NCI-H69 (cell line): Measurements from ENCODE around the gene C1orf53.
"Not testable (repeated sequence)": the region's sequence is repeated elsewhere in the genome, so short reads cannot be mapped to it uniquely, and the experiment has no call there.

Experiments
- DNase-seq: peaks from one replicate; lab custom pipeline; 2025; lab: John Stamatoyannopoulos, UW

C1orf53 gene

DNA sequence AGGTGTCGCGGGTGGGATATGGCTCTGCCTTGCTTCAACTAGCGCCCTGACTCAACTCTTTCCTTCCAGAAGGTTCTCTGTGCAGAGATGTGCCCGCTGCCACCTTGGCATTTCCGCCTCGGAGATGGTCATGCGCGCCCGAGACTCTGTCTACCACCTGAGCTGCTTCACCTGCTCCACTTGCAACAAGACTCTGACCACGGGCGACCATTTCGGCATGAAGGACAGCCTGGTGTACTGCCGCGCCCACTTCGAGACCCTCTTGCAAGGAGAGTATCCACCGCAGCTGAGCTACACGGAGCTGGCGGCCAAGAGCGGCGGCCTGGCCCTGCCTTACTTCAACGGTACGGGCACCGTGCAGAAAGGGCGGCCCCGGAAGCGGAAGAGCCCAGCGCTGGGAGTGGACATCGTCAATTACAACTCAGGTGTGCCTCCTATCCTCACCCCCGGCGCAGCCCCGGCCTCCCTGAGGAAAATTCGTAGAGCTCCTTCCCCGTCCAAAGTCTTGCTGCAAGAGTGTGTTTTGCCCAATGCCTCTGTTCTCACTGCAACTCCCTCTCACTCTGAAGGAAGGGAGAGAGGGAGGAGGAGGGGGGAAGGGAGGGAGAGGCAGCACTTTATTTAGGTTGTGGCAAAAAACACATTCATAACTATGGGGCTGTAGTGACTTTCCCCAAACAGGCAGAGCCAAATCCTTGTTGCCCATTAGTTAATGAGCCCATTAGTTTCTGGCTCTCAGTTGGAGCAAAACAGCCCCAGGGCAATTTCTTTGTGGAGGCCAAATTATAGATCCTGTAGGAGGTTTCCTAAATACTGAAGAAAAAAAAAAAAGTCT lies 19.0 kb downstream of the C1orf53 start:
- DNase-seq: peak; percentile 94

DNA sequence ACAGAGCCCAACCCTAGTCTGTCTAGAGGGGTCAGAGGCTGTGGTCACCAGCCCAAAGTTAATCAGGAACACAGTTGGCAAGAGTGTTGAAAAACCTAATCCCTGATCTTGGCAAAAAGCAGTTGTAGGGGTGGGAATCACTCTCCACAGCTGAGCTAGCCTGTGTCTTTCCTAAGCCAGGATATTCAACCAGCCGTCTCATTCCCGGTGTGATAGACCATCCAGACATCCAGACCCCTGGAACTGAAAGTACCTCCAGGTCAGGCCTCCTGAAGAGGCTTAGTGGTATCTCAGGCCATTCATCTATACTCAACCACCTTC lies 19.6 kb downstream of the C1orf53 start:
- DNase-seq: no peak

DNA sequence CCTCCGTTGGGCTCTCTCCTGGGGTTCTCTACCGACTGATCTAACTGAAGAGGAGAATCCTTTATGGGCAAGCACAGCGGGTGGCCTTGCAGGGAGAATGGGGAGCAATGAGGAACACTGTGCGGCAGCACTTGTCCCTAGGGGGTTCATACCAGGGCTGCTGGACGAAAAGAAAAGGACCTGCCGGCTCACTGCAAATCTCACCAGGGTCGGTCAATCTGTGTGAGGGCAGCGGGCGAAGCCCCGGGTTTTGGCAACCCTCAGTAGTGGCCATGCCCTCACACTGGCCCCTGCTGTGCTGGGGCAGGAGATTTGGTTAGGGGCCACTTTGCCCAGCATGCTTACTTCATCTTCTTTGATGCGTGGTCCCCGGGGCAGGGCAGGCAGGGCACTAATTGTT lies 20.6 kb downstream of the C1orf53 start:
- no peak for DNase-seq

DNA sequence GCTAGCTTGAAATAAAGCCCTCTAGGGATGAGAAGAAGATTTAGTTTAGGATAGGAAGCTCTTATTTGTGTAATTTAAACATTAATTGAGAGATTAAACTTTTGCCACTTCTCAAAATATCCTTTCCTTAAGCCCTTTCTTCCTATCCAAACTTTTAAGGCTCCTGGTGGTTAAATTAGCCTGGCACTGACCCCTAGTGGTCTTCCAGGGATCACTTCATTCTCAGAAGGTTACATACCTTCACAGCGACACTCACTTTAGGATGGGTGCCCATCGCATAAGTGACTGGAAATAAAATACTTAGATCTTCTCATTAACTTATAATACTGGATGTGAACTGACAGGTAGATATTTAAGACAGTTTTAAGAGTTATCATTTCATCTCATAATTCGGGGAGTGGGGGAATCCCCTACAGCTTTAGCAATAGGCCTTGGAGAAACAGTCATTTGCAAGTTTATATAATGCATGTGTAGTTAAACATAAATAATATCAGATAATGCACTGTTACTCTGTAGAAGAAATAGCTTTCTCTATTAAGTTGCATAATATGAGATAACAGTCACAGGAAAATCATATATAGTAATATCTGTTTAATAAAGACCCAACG lies 22.2 kb downstream of the C1orf53 start:
- peak; percentile 66 for DNase-seq

DNA sequence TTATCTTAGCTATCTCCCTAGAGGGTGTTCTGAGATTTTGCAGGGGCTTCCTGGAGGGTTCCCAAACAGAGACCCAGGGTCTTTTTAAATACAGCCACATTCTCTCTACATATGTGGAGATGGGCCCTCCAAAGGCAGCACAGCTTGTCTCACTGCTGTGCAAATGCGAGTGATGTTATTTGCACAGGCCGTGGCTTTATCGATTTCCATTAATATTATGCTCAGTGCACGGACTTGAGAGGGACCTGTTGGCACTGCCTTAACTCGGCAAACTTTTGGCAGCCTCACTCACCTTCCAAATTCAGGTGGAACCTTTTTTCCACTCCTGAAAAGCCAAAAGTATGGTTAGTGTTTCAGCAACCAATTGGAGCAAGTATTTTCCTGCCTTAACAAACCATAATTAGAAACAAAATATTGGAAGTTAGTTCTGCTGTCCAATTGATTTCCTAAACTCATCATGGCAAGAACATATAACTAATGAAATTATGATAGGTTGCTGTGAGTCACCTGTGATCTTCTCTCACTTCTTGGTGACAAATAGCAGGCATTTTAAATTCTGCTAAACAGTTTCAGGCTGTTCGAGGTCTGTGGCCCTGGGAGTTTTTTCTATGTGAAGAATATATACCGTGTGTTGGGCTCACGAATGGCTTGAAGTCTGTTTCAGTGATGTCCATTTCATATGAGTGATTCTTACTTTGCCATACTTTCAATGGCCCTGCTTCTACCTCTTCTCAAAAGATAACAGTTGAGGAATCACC lies 25.7 kb downstream of the C1orf53 start:
- DNase-seq: no peak

DNA sequence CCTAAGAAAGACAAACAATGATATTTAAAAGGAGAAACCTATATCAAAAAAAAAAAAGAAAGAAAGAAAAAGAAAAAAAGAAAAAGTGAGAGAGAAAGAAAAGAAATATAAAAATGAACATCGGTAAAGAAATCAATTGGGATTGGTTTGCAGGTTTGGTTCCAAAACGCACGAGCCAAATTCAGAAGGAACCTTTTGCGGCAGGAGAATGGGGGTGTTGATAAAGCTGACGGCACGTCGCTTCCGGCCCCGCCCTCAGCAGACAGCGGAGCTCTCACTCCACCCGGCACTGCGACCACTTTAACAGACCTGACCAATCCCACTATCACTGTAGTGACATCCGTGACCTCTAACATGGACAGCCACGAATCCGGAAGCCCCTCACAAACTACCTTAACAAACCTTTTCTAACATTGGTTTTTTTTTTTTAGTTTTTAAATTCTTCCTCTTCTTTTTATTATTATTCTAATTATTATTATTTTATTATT lies 26.5 kb downstream of the C1orf53 start:
- no peak for DNase-seq

DNA sequence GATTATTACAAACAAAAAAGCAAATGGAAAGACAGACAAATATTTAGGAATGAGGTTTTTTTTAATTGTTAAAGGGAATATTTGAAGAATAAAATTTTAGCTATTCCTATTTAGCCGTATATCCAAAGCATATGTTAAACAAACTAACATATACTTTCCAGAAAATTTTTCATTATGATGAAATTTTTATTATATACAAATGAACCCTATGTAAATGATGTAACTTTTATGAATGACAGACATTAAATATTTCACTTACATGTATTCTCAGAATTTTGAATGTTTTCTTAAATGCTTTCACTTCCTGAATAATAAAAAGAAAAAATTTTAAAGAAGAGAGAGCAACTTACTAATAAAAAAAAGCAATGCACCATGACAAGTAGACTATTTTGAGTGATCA lies 30.6 kb downstream of the C1orf53 start:
- DNase-seq: no peak

DNA sequence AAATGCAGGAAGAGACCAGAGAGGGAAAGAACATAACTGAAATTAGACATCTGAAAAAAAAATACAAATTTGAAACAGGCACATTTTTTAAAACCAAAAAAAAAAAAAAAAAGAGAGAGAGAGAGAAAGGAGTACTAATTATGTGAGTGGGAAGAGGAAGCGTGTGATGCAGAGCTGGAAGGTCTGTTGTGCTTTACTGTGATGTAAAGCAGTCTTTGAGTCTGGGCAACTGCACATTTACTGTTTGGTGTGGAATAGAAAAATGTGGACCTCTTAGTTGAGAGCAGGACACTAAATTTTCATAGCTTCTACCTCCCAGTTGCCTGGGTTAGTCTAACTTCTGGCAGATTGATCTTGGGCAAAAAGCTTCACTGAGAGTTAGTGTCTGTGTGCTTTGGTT lies 31.2 kb downstream of the C1orf53 start:
- no peak for DNase-seq

DNA sequence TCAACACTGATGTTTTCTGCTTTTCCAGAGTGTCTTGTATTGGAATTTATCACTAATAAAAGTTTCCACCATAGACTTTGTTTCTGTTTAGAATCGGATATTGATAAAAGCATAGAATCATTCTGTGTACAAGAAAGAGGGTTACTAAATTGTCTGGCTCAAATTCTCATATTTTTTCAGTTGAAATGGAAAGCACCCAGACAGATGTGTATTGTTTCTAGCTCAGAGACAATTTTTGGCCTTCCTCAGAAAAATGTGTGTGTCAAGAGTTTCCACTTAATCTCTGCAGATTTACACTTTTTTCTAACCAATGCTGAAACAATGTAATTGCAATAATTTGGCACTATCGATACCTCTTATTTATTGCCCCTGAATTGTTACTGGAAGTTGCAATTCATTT lies 35.0 kb downstream of the C1orf53 start:
- DNase-seq: no peak

DNA sequence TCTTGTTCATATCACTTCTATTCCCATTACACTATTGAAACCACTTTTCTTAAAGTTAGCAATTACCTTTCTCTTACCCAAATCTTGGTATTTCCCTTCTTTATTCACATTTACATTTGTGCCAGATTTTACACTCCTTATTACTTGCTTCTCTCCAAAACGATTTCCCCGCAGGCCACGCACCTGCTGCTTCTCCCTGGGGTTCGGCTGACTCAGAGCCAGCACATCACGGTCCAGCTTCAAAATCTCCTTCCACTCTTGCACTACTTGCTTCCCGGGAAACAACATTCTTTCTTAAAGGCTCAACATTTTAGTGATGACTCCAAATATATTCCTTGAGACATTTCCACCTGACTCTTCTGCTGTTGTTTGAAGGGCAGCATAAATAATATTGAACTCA lies 35.5 kb downstream of the C1orf53 start:
- DNase-seq: no peak

DNA sequence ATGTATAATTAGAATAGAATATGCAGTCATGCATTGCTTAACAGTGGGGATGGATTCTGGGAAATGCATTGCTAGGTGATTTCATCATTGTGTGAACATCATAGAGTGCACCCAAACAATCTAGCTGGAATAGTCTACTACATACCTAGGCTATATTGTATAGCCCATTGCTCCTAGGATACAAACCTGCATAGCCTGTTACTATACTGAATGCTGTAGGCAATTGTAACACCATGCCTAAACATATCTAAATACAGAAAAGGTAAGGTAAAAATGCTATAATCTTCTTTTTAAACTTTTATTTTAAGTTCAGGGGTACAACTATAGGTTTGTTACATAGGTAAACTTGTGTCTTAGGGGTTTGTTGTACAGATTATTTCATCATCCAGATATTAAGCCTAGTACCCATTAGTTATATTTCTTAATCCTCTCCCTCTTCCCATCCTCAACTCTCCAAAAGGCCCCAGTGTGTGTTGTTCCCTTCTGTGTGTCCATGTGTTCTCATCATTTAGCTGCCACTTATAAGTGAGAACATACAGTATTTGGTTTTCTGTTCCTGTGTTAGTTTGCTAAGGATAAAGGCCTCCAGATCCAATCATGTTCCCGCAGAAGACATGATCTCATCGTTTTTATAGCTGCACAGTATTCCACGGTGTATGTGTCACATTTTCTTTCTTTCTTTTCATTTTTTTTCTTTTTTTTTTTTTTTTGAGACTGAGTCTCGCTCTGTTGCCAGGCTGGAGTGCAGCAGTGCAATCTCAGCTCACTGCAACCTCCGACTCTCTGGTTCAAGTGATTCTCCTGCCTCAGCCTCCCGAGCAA lies 36.9 kb downstream of the C1orf53 start:
- DNase-seq: peak; percentile 31

DNA sequence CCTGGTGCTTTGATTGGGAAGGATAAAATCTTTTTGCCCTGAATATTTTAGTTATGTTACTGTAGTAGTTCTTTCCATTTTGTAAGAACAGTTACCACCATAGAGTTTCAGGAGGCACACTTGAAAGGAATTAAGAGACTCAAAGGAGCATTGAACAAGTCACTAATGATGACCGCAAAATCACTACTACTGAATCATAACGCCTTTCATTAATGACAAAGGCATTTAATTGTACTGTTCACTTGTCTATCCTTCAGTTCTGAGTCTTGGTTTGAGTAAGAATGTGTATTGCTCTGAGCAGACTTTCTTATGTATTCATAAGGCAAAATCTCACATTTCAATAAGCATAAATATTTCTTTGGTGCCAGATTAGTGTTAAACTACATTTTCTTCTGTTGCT lies 39.6 kb downstream of the C1orf53 start:
- DNase-seq: no peak

DNA sequence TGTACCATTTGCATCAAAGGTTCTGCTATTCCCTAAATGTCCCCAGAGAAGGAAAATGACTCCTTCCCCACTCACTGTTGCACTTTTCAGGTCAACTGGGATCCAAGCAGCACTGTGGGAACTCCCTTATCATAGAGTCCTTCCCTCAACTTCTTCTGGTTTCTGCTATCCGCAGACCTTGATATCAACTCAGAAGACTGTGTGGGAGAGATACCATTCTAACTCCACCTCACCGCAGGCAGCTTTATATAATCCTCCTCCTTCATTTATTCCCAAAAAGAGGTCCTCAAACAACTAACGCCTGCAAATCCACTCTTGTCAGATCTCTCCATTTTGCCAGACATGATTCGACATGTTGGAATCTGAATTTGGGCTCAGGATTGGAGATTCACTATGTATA lies 42.1 kb downstream of the C1orf53 start:
- no peak for DNase-seq

DNA sequence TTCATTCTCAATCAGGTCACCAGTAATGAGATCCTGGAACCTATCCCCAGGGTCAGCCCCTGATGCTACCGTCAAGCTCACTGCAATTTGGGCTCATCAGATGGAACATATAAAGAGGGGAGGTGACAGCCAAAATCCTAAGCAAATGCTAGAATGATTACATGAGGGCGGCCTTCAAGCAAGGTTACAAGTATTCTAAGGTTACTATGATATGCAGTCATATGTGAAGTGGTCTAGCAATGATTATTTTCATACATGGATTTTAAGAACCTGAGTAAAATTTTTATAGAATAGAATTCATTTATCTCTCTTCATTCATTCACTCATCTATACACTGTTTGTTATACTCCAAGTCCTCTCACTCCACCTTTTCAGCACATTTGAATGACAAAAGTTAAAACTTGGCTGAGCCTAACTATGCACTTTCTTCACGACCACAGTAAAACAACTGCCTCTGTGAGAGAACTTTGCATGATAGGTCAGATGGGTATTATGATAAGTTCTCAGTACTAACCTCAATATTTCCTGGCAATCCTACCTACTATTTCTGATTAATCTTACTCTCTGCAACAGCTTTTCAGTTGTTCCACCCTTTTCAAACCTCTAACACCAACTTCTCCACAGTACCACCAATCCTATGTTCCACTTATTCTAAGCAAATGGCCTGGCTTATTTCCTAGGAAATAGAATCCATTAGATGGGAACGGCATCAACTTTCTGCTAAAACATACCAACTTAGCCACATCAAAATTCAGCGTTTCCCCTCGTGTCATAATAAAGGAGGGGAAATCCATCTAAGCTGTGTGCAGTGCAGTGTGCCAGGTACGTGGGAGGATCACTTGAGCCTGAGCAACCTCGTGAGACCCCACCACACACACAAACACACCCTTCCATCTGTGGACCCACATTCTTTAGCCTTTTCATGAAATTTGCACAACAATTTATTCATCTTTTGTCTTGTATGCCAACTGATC lies 46.8 kb downstream of the C1orf53 start:
- DNase-seq: no peak

DNA sequence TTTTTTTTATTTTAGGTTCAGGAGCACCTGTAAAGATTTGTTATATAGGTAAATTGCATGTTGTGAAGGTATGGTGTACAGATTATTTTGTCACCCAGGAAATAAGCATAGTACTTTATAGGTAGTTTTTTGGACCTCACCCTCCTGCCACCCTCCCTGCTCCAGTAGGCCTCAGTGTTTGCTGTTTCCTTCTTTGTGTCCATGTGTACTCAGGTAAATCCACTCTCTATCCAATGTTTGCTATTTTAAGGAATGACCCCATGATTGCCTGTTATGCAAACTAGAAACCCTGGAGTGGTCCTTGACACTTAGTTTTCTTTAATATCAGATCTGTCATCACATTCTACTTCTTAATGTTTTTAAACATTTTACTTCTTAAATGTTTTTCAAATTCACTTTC lies 48.7 kb downstream of the C1orf53 start:
- peak; percentile 64 for DNase-seq

DNA sequence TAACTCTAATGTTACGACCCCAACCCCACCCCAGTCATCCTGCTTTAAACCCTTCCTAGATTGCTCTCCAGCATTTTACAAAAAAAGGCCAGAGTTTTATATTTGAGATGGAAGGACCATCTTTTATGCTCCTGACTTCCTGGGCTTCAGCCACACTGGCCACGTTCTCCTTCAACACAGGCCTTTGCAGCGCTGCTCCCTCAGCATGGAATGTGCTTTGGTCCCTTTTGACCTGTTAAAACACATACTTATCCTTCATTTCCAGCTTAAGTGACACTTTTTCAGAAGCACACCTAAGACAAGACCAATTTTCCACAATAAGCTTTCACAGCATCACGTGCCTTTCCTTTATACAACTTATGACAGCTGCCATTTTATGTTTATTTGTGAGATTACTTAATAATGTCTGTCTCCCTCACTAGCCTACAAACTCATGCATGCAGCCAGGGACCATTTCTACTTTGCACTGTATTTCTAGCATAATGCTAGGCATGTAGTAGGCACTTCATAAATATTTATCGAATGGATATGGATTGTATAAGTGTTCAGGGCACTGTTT lies 49.3 kb downstream of the C1orf53 start:
- DNase-seq: no peak

DNA sequence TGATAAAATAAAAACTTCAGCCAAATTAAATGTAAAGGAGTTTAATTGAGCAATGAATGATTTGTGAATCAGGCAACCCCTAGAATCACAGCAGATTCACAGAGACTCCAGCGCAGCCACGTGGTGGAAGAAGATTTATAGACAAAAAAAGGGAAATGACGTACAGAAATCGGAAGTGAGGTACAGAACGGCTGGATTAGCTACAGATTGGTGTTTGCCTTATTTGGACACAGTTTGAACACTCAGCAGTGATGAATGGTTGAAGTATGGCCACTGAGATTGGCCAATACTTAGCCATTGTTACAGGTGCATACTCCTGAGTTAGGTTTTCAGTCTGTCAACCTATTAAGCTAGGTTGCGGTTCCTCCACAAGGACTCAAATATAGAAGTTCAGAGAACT lies 51.0 kb downstream of the C1orf53 start:
- not testable (repeated sequence) for DNase-seq

DNA sequence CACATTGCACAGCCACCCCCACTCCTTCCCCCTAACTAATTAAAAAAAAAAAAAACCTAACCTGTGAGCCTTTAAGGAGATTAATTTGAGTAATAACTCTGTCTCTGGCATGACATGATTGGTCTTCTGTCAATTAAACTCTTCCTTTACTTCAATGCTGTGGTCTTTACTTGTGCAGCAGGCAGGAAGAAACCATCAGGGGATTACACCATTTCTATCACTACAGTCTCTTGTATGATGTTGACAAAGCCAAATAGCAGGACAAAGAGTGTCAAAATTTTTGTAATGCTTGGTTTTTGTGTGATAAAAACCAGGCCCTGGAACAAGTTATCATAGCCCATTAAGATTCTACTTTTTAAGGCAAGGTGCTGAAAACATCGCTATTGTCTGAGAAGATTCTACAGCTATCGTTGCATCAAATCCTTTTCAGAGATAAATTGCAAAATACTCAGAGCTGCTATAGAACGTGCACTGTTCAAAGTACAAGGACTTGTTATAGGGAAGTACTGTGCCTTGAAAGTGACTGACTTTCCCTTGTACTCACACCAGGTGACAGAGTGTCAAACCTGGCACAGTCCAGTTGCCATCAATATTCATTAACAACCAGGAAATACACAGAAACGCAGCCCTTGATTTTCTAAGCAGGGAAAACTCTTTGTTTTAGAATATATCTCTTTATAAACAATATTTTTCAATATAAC lies 52.4 kb downstream of the C1orf53 start:
- DNase-seq: peak; percentile 25

DNA sequence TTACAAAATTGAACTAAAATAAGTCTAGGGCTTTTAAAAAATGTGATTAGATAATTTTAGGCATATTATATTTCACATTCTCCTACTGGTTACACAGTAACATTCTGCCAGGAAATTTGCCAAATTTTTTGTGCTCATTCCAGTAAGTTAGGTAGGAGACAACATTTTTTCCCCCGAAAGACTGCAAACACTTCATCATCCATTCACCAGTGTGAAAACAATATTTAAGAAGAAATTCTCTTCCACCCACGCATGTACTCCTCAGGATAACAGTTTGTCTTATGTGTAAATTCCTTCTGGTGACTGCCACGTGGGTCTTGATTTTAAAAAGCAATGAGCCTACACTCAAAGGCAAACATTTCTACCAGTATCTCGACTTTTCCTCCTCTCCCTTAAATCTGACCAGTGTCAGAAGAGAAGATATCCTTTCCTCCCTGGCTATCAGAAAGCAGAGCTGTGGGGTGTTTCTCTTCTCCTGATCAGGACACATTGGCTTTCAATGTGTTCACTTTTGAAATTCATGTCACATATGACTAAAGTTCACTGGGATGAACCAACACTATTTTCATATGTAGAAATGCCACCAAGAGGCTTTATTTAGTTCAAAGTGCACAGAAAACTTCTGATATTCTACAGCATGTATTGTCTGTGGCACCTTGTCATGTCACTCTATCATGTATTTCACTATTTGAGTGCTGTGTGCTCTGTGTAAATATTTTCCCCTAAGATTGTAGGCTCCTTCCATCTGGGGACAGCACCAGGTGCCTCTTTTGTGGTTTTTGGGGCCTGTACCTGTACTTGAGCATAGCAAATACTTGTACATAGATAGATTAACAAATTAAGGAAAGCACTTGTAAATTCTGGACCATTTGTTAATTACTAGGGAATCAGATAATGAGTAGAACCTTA lies 53.3 kb downstream of the C1orf53 start:
- DNase-seq: peak; percentile 21
